ENCODE results near the gene ATOSB.

The ATOSB gene

GRCh38 chr9:35091536-35091935 is 24.1 kb downstream of the ATOSB start:
- DNase-seq (ENCODE audit: insufficient read length, low spot score) (no peak), FAIRE-seq (no peak)

GRCh38 chr9:35089434-35089833 is 26.2 kb downstream of the ATOSB start:
- FAIRE-seq, result no peak
- DNase-seq (ENCODE audit: insufficient read length, low spot score), result no peak

GRCh38 chr9:35085078-35085477 is 30.6 kb downstream of the ATOSB start:
- FAIRE-seq, result no peak
- DNase-seq (ENCODE audit: insufficient read length, low spot score), result no peak

GRCh38 chr9:35079426-35080341 is 36.0 kb downstream of the ATOSB start, which contains the start of gene FANCG:
Gene FANCG (minus strand): TSS chr9:35079942. CDS start chr9:35079524, 418 bp downstream.
- FAIRE-seq (no peak), DNase-seq (ENCODE audit: insufficient read length, low spot score) (peak; percentile 81)

- DNase-seq (ENCODE audit: insufficient read length, low spot score) (no peak), FAIRE-seq (no peak)
Measured at GRCh38 chr9:35079041-35079425, 36.6 kb downstream of the ATOSB start.

GRCh38 chr9:35078066-35078465 is 37.6 kb downstream of the ATOSB start:
- FAIRE-seq, result no peak
- DNase-seq (ENCODE audit: insufficient read length, low spot score), result no peak

GRCh38 chr9:35076848-35077247 is 38.8 kb downstream of the ATOSB start:
- FAIRE-seq (no peak), DNase-seq (ENCODE audit: insufficient read length, low spot score) (no peak)

GRCh38 chr9:35075358-35075757 is 40.3 kb downstream of the ATOSB start:
- no peak for DNase-seq (ENCODE audit: insufficient read length, low spot score)
- FAIRE-seq, result no peak

- no peak for FAIRE-seq
Measured at GRCh38 chr9:35074791-35075190, 40.9 kb downstream of the ATOSB start.

GRCh38 chr9:35074141-35074540 is 41.5 kb downstream of the ATOSB start:
- no peak for DNase-seq (ENCODE audit: insufficient read length, low spot score)
- no peak for FAIRE-seq

More at GRCh38 chr9:35074791-35075190, 40.9 kb downstream of the ATOSB start:
- DNase-seq (ENCODE audit: insufficient read length, low spot score), result no peak

- DNase-seq (ENCODE audit: insufficient read length, low spot score) (no peak), FAIRE-seq (no peak)
Measured at GRCh38 chr9:35073279-35073612, 42.4 kb downstream of the ATOSB start.

- DNase-seq (ENCODE audit: insufficient read length, low spot score) (peak; percentile 95), FAIRE-seq (peak; percentile 94)
Measured at GRCh38 chr9:35072461-35073278, 43.0 kb downstream of the ATOSB start, which contains the start of gene VCP. Gene VCP (minus strand): TSS chr9:35072625. CDS start chr9:35072353, 272 bp downstream.

- peak; percentile 51 for DNase-seq (ENCODE audit: insufficient read length, low spot score)
- no peak for FAIRE-seq
Measured at GRCh38 chr9:35071814-35072460, 43.7 kb downstream of the ATOSB start.

- DNase-seq (ENCODE audit: insufficient read length, low spot score), result no peak
- no peak for FAIRE-seq
Measured at GRCh38 chr9:35070823-35071813, 44.5 kb downstream of the ATOSB start.

- DNase-seq (ENCODE audit: insufficient read length, low spot score) (no peak), FAIRE-seq (no peak)
Measured at GRCh38 chr9:35069020-35069419, 46.6 kb downstream of the ATOSB start.

GRCh38 chr9:35067056-35067455 is 48.6 kb downstream of the ATOSB start:
- no peak for FAIRE-seq
- DNase-seq (ENCODE audit: insufficient read length, low spot score), result no peak

GRCh38 chr9:35060548-35061207 is 55.0 kb downstream of the ATOSB start:
- FAIRE-seq (no peak), DNase-seq (ENCODE audit: insufficient read length, low spot score) (no peak)

GRCh38 chr9:35059438-35059837 is 56.2 kb downstream of the ATOSB start:
- FAIRE-seq, result no peak
- DNase-seq (ENCODE audit: insufficient read length, low spot score), result no peak

- FAIRE-seq, result no peak
- DNase-seq (ENCODE audit: insufficient read length, low spot score), result no peak
Measured at GRCh38 chr9:35057271-35057620, 58.4 kb downstream of the ATOSB start.

Data from HTR-8/SVneo (cell line).